ENCODE data around the gene PLCB2.
A peak's percentile ranks its signal among the peaks of the same experiment; 100 is the strongest.

Gene PLCB2

GRCh38 chr15:40338041-40338657, 30.4 kb upstream of the PLCB2 start:
- Histone ChIP-seq H3K27ac (no peak overlapping the region), H3K36me3 (ENCODE audit: control insufficient read depth, insufficient read depth, low read length) (no peaks in the 10 kb centered on the region), H3K9ac (no peak overlapping the region), H3K27me3 (ENCODE audit: control insufficient read depth, insufficient read depth, low read length) (no peaks in the 10 kb centered on the region), H3K79me2 (peaks cover 12% of the 10 kb centered on the region), H3K4me3 (ENCODE audit: low read depth, low read length) (no peak overlapping the region), H3K4me2 (ENCODE audit: low read length) (no peak overlapping the region), H3K4me1 (peaks cover 23% of the 10 kb centered on the region), H2AFZ (no peak overlapping the region), H3K9me3 (ENCODE audit: control insufficient read depth, low read length) (no peaks in the 10 kb centered on the region)
- peak; percentile 56 for TF ChIP-seq CTCF (IDR thresholded peaks at IDR 0.05)

- no peak overlapping the region for H2AFZ ChIP-seq
- peaks cover 23% of the 10 kb centered on the region for H3K4me1 ChIP-seq
- no peak overlapping the region for H3K4me2 ChIP-seq (ENCODE audit: low read length)
- H3K9ac ChIP-seq = no peak overlapping the region
- H3K36me3 ChIP-seq (ENCODE audit: control insufficient read depth, insufficient read depth, low read length) = no peaks in the 10 kb centered on the region
- no peak for TF ChIP-seq CTCF (IDR thresholded peaks at IDR 0.05)
- H3K4me3 ChIP-seq (ENCODE audit: low read depth, low read length) = no peak overlapping the region
- no peak overlapping the region for H3K27ac ChIP-seq
- no peaks in the 10 kb centered on the region for H3K27me3 ChIP-seq (ENCODE audit: control insufficient read depth, insufficient read depth, low read length)
- no peaks in the 10 kb centered on the region for H3K9me3 ChIP-seq (ENCODE audit: control insufficient read depth, low read length)
- H3K79me2 ChIP-seq = peaks cover 12% of the 10 kb centered on the region
Measured at GRCh38 chr15:40337597-40337996, 29.9 kb upstream of the PLCB2 start.

- H3K36me3 ChIP-seq (ENCODE audit: control insufficient read depth, insufficient read depth, low read length) = no peaks in the 10 kb centered on the region
- no peak overlapping the region for H3K4me3 ChIP-seq (ENCODE audit: low read depth, low read length)
- H3K79me2 ChIP-seq = peaks cover 12% of the 10 kb centered on the region
- no peak overlapping the region for H3K27ac ChIP-seq
- H3K4me1 ChIP-seq = peaks cover 23% of the 10 kb centered on the region
- no peak for TF ChIP-seq CTCF (IDR thresholded peaks at IDR 0.05)
- no peak overlapping the region for H3K4me2 ChIP-seq (ENCODE audit: low read length)
- H2AFZ ChIP-seq = no peak overlapping the region
- H3K9me3 ChIP-seq (ENCODE audit: control insufficient read depth, low read length) = no peaks in the 10 kb centered on the region
- H3K9ac ChIP-seq = no peak overlapping the region
- no peaks in the 10 kb centered on the region for H3K27me3 ChIP-seq (ENCODE audit: control insufficient read depth, insufficient read depth, low read length)
Measured at GRCh38 chr15:40336744-40337122, 29.0 kb upstream of the PLCB2 start.

GRCh38 chr15:40335938-40336743, 28.4 kb upstream of the PLCB2 start:
- H3K27ac ChIP-seq = no peak overlapping the region
- H3K27me3 ChIP-seq (ENCODE audit: control insufficient read depth, insufficient read depth, low read length) = no peaks in the 10 kb centered on the region
- H3K9me3 ChIP-seq (ENCODE audit: control insufficient read depth, low read length) = no peaks in the 10 kb centered on the region
- peaks cover 20% of the 10 kb centered on the region for H3K4me1 ChIP-seq
- no peaks in the 10 kb centered on the region for H3K36me3 ChIP-seq (ENCODE audit: control insufficient read depth, insufficient read depth, low read length)
- no peak overlapping the region for H3K4me2 ChIP-seq (ENCODE audit: low read length)
- no peak overlapping the region for H3K4me3 ChIP-seq (ENCODE audit: low read depth, low read length)
- no peak for TF ChIP-seq CTCF (IDR thresholded peaks at IDR 0.05)
- H3K79me2 ChIP-seq = peaks cover 12% of the 10 kb centered on the region
- H3K9ac ChIP-seq = no peak overlapping the region
- H2AFZ ChIP-seq = no peak overlapping the region

Measured in parathyroid adenoma (tissue), 2 donors.